HG03342 (cell line): ENCODE data around the gene RTKN2.
"Not testable (repeated sequence)": the region's sequence is repeated elsewhere in the genome, so short reads cannot be mapped to it uniquely, and the experiment has no call there.

Experiments
- ATAC-seq: cut with Tn5 transposase; IDR thresholded peaks from one replicate; pipeline ENCODE4 v1.9.1; 2021; ENCODE audit warnings: mild to moderate bottlenecking, moderate library complexity; ENCODE audit not compliant: unreplicated experiment

The RTKN2 gene

GRCh38 chr10:62261666-62262065, 7.0 kb downstream of the RTKN2 start:
- ATAC-seq, result no peak

- no peak for ATAC-seq
Observed at GRCh38 chr10:62259998-62260397, 8.6 kb downstream of the RTKN2 start.

GRCh38 chr10:62259456-62259855, 9.2 kb downstream of the RTKN2 start:
- no peak for ATAC-seq

- ATAC-seq, result no peak
Observed at GRCh38 chr10:62258926-62259325, 9.7 kb downstream of the RTKN2 start.

- ATAC-seq, result no peak
Observed at GRCh38 chr10:62253704-62254103, 14.9 kb downstream of the RTKN2 start.

GRCh38 chr10:62252051-62252450, 16.6 kb downstream of the RTKN2 start:
- ATAC-seq, result no peak

GRCh38 chr10:62250594-62251198, 17.9 kb downstream of the RTKN2 start:
- no peak for ATAC-seq

GRCh38 chr10:62249957-62250356, 18.7 kb downstream of the RTKN2 start:
- no peak for ATAC-seq

- ATAC-seq, result no peak
Observed at GRCh38 chr10:62248465-62248864, 20.2 kb downstream of the RTKN2 start.

GRCh38 chr10:62244785-62245467, 23.7 kb downstream of the RTKN2 start:
- peak; percentile 56 for ATAC-seq

GRCh38 chr10:62244088-62244487, 24.6 kb downstream of the RTKN2 start:
- no peak for ATAC-seq

GRCh38 chr10:62243647-62243997, 25.0 kb downstream of the RTKN2 start:
- ATAC-seq, result peak; percentile 44

- ATAC-seq, result peak; percentile 88
Observed at GRCh38 chr10:62242965-62243646, 25.5 kb downstream of the RTKN2 start.

GRCh38 chr10:62241521-62241920, 27.1 kb downstream of the RTKN2 start:
- not testable (repeated sequence) for ATAC-seq

- ATAC-seq, result no peak
Observed at GRCh38 chr10:62239994-62240393, 28.6 kb downstream of the RTKN2 start.

GRCh38 chr10:62238880-62239279, 29.8 kb downstream of the RTKN2 start:
- no peak for ATAC-seq

- ATAC-seq, result no peak
Observed at GRCh38 chr10:62237966-62238365, 30.7 kb downstream of the RTKN2 start.

GRCh38 chr10:62237506-62237905, 31.1 kb downstream of the RTKN2 start:
- no peak for ATAC-seq

- no peak for ATAC-seq
Observed at GRCh38 chr10:62234077-62234605, 34.5 kb downstream of the RTKN2 start.

GRCh38 chr10:62233356-62234076, 35.1 kb downstream of the RTKN2 start:
- no peak for ATAC-seq

- ATAC-seq, result no peak
Observed at GRCh38 chr10:62231805-62232204, 36.8 kb downstream of the RTKN2 start.
